Panc1 (cell line): ENCODE data around the gene XNDC1N. TPM values are rescaled to one million over a fixed set of nuclear protein-coding genes. Genes with fewer than 3 reads are reported as not detected.

Experiments used
- ATAC-seq: fragments of 200-7000 bp; cut with Tn5 transposase; 2 replicates; pipeline ENCODE4 v1.9.1; 2020; ENCODE audit warnings: mild to moderate bottlenecking, moderate library complexity
- BruUV-seq: library from RNA; stranded (reverse); fragments of 400-500 nt; replicated peaks from 2 replicates; lab custom pipeline; 2021; lab: Mats Ljungman, UMichigan
- CTCF ChIA-PET: fragments of 300-600 bp; sonication (Branson Sonifier 250); formaldehyde crosslinking; loops from one replicate; lab custom pipeline; 2022; ENCODE audit warnings: antibody characterized with exemption; lab: Charles Lee
- POLR2A ChIA-PET: fragments of 300-600 bp; sonication (Branson Sonifier 250); formaldehyde crosslinking; loops from one replicate; lab custom pipeline; 2022; ENCODE audit warnings: antibody characterized with exemption; lab: Charles Lee
- DNase-seq: peaks from one replicate; pipeline ENCODE4 v3.0.0-alpha.2; 2010; ENCODE audit warnings: low read depth, low spot score
- H3K27ac ChIP-seq: 2 replicates; pipeline ENCODE4 v1.5.1; 2011; ENCODE audit warnings: mild to moderate bottlenecking, low read length, inconsistent platforms
- H3K27me3 ChIP-seq: fragments of 200-500 bp; sonication (Bioruptor generic); 2 replicates; pipeline ENCODE4 v1.6.0; 2014; ENCODE audit warnings: low read length, inconsistent platforms; ENCODE audit not compliant: control insufficient read depth, insufficient read depth
- H3K36me3 ChIP-seq: fragments of 200-500 bp; sonication (Bioruptor generic); 2 replicates; pipeline ENCODE4 v1.5.1; 2014; ENCODE audit warnings: inconsistent platforms, mild to moderate bottlenecking, low read length, moderate library complexity; ENCODE audit not compliant: control insufficient read depth, insufficient read depth
- H3K4me1 ChIP-seq: 2 replicates; pipeline ENCODE4 v1.5.1; 2011; ENCODE audit warnings: inconsistent platforms, mild to moderate bottlenecking, low read length, moderate library complexity; ENCODE audit not compliant: control insufficient read depth, insufficient read depth
- H3K4me3 ChIP-seq, 2 experiments: 2 replicates each; pipeline ENCODE4 v1.5.1; 2011 to 2012; ENCODE audit warnings: low read depth in 2 of 2, low read length in 2 of 2, mild to moderate bottlenecking in 2 of 2, inconsistent platforms in 1 of 2, moderate library complexity in 1 of 2
- H3K9me3 ChIP-seq: fragments of 200-500 bp; sonication (Bioruptor generic); 2 replicates; pipeline ENCODE4 v1.5.1; 2014; ENCODE audit warnings: low read depth, mild to moderate bottlenecking, inconsistent platforms, low read length, moderate library complexity; ENCODE audit not compliant: control insufficient read depth, insufficient read depth
- POLR2AphosphoS5 ChIP-seq: IDR thresholded peaks from 2 replicates; pipeline ENCODE4 v1.6.1; 2012; ENCODE audit warnings: mild to moderate bottlenecking, low read depth, low read length, moderate library complexity
- SIN3A ChIP-seq: IDR thresholded peaks from 2 replicates; pipeline ENCODE4 v1.6.1; 2012; ENCODE audit warnings: low read depth, mild to moderate bottlenecking, low read length, moderate library complexity, borderline replicate concordance; ENCODE audit not compliant: insufficient read depth
- TCF7L2 ChIP-seq: IDR thresholded peaks from 2 replicates; pipeline ENCODE4 v1.6.1; 2011; ENCODE audit warnings: mild to moderate bottlenecking, low read depth, low read length, inconsistent platforms
- in situ Hi-C: cut with HindIII; loops from 2 replicates; pipeline ENCODE4 v1.10.0; 2016; ENCODE audit warnings: low sequenced_read_pairs, low pct_unique_long_range_greater_than_20kb
- intact Hi-C: fragments of 100-400 bp; cut with micrococcal nuclease; formaldehyde crosslinking; loops from one replicate; pipeline ENCODE4 v1.10.0; 2022; ENCODE audit not compliant: unreplicated experiment
- total RNA-seq: library from RNA; stranded (reverse); gene quantifications from one replicate; pipeline ENCODE4 v1.2.1, GENCODE V29; 2021; ENCODE audit not compliant: unreplicated experiment
- TF ChIP-seq, protein P1 (sequence below), 2 experiments: IDR thresholded peaks; 2 replicates each; pipeline ENCODE4 v1.6.1; 2011 to 2012; ENCODE audit warnings: low read depth in 2 of 2, control low read depth in 1 of 2, low read length in 1 of 2, mild to moderate bottlenecking in 1 of 2, moderate library complexity in 1 of 2; ENCODE audit not compliant: insufficient read depth in 1 of 2
- TF ChIP-seq, protein P2 (sequence below): fragments of 450-650 bp; IDR thresholded peaks from 2 replicates; pipeline ENCODE4 v1.5.1; 2017; ENCODE audit warnings: mild to moderate bottlenecking

XNDC1N gene
- total RNA-seq, 1 experiment from 2014 or later = 11.5 TPM

DNA sequence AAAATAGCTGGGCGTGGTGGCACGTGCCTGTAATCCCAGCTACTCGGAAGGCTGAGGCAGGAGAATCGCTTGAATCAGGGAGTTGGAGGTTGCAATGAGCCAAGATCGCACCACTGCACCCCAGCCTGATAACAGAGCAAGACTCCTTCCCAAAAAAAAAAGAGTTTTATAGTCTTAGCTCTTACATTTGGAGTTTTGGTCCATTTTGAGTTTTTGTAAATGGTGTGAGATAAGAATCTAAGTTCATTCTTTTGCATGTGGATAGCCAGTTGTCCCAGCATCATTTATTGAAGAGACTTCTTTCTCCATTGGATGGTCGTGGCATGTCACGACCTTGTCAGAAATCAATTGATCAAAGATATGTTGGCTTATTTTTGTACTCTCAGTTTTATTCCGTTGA is 35.1 kb upstream of the XNDC1N start:
- intact Hi-C loops = no loop called here
- DNase-seq (no peak), ATAC-seq (no peak)
- in situ Hi-C loops = no loop called here
- H3K36me3 ChIP-seq = peaks cover 5% of the 10 kb centered on the region
- POLR2A ChIA-PET = no interaction called here
- no TSS peak for BruUV-seq
- H3K4me3 ChIP-seq = no peak overlapping the region
- TF ChIP-seq, protein P1, sequence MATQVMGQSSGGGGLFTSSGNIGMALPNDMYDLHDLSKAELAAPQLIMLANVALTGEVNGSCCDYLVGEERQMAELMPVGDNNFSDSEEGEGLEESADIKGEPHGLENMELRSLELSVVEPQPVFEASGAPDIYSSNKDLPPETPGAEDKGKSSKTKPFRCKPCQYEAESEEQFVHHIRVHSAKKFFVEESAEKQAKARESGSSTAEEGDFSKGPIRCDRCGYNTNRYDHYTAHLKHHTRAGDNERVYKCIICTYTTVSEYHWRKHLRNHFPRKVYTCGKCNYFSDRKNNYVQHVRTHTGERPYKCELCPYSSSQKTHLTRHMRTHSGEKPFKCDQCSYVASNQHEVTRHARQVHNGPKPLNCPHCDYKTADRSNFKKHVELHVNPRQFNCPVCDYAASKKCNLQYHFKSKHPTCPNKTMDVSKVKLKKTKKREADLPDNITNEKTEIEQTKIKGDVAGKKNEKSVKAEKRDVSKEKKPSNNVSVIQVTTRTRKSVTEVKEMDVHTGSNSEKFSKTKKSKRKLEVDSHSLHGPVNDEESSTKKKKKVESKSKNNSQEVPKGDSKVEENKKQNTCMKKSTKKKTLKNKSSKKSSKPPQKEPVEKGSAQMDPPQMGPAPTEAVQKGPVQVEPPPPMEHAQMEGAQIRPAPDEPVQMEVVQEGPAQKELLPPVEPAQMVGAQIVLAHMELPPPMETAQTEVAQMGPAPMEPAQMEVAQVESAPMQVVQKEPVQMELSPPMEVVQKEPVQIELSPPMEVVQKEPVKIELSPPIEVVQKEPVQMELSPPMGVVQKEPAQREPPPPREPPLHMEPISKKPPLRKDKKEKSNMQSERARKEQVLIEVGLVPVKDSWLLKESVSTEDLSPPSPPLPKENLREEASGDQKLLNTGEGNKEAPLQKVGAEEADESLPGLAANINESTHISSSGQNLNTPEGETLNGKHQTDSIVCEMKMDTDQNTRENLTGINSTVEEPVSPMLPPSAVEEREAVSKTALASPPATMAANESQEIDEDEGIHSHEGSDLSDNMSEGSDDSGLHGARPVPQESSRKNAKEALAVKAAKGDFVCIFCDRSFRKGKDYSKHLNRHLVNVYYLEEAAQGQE (IDR thresholded peaks at IDR 0.05; ENCODE audit: insufficient read depth in 1 of 2, low read depth in 2 of 2, low read length in 1 of 2) = no peak
- TF ChIP-seq TCF7L2 (no peak), SIN3A (no peak), POLR2AphosphoS5 (no peak)
- TF ChIP-seq, protein P2, sequence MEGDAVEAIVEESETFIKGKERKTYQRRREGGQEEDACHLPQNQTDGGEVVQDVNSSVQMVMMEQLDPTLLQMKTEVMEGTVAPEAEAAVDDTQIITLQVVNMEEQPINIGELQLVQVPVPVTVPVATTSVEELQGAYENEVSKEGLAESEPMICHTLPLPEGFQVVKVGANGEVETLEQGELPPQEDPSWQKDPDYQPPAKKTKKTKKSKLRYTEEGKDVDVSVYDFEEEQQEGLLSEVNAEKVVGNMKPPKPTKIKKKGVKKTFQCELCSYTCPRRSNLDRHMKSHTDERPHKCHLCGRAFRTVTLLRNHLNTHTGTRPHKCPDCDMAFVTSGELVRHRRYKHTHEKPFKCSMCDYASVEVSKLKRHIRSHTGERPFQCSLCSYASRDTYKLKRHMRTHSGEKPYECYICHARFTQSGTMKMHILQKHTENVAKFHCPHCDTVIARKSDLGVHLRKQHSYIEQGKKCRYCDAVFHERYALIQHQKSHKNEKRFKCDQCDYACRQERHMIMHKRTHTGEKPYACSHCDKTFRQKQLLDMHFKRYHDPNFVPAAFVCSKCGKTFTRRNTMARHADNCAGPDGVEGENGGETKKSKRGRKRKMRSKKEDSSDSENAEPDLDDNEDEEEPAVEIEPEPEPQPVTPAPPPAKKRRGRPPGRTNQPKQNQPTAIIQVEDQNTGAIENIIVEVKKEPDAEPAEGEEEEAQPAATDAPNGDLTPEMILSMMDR = no peak
- H3K4me1 ChIP-seq = no peaks in the 10 kb centered on the region
- CTCF ChIA-PET = no interaction called here
- H3K9me3 ChIP-seq = no peaks in the 10 kb centered on the region
- H3K27ac ChIP-seq = no peak overlapping the region
- no peaks in the 10 kb centered on the region for H3K27me3 ChIP-seq

DNA sequence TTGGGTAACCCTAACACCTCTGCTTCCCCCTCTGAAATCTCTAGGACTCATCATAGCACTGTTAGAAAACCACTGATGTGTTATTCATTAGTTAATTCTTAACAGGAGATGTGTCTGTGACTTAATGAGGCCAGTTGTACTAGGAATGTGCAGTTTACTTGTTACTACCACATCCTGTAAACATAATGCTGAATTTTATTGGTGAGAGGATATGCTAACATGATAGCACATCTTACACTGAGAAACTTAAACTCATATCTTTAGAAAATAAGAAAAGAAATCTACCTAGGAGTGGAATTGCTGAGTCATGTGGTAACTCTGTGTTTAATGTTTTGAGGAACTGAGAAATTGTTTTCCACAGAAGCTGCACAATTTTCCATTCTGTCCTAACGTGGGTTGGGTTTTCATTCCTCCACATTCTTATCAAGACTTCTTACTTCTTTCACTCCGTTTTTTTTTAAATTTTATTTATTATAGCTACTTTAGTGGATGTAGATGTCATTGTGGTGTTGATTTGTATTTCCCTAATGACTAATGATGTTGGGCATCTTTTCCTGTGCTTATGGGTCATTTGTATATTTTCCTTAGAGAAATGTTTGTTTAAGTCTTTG is 34.1 kb upstream of the XNDC1N start:
- no peak for TF ChIP-seq POLR2AphosphoS5
- TF ChIP-seq, protein P1 (IDR thresholded peaks at IDR 0.05; ENCODE audit: insufficient read depth in 1 of 2, low read depth in 2 of 2, low read length in 1 of 2) = no peak
- TF ChIP-seq TCF7L2 = no peak
- no peak for TF ChIP-seq SIN3A
- intact Hi-C loops = no loop called here
- in situ Hi-C loops = no loop called here
- ATAC-seq (no peak), DNase-seq (no peak)
- H3K27ac ChIP-seq = no peak overlapping the region
- no TSS peak for BruUV-seq
- POLR2A ChIA-PET = no interaction called here
- H3K4me3 ChIP-seq = no peak overlapping the region
- no peaks in the 10 kb centered on the region for H3K27me3 ChIP-seq
- H3K9me3 ChIP-seq = no peaks in the 10 kb centered on the region
- no peaks in the 10 kb centered on the region for H3K4me1 ChIP-seq
- CTCF ChIA-PET = no interaction called here
- H3K36me3 ChIP-seq = peaks cover 5% of the 10 kb centered on the region
